GM08714 (cell line): ENCODE data around the gene ATP10B.

Experiments used
- H3K4me3 ChIP-seq: fragments of 200-500 bp; sonication (Bioruptor generic); 2 replicates; pipeline ENCODE4 v1.5.1; 2014; ENCODE audit warnings: mild to moderate bottlenecking, low read length, inconsistent platforms
- ZNF274 ChIP-seq: IDR thresholded peaks from 2 replicates; pipeline ENCODE4 v1.6.1; 2012; ENCODE audit warnings: mild to moderate bottlenecking, low read depth, low read length

ATP10B gene

DNA sequence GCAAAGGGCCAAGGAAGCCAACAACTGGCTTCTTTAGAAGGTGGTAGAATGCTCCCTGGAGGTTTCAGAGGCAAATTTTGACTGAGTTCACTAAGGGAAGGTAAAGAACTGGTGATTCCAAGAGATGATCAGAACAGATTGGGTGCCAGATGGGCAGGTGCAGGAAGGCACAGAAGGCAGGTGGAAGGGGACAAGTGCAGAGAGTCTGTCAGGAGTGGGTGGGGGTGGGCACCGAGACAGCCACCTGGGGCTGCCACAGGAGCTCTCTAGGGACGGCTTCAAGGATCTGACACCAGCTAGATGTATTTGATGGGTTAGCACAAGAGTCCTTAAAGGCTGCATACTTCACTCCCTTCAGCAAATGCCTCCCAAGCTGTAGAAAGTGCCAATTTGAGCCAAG lies 223.0 kb downstream of the ATP10B start:
- H3K4me3 ChIP-seq = no peak overlapping the region
- TF ChIP-seq ZNF274 = no peak

DNA sequence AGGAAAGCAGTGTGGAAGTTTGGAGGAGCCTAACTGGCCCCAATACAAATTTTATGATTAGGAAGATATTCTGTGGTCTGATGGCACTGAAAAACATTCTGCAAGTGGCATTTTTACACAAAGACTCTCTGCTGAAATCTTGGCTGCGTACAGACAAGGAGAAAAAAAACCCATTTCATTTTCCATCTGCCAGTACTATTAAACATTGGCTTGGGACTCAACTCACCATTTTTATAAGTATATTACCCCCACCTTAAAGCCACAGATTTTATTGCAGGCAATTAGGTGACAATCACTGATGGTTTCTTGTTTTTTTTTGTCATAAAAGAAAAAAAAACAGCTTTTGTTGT lies 223.4 kb downstream of the ATP10B start:
- no peak overlapping the region for H3K4me3 ChIP-seq
- TF ChIP-seq ZNF274 = no peak

DNA sequence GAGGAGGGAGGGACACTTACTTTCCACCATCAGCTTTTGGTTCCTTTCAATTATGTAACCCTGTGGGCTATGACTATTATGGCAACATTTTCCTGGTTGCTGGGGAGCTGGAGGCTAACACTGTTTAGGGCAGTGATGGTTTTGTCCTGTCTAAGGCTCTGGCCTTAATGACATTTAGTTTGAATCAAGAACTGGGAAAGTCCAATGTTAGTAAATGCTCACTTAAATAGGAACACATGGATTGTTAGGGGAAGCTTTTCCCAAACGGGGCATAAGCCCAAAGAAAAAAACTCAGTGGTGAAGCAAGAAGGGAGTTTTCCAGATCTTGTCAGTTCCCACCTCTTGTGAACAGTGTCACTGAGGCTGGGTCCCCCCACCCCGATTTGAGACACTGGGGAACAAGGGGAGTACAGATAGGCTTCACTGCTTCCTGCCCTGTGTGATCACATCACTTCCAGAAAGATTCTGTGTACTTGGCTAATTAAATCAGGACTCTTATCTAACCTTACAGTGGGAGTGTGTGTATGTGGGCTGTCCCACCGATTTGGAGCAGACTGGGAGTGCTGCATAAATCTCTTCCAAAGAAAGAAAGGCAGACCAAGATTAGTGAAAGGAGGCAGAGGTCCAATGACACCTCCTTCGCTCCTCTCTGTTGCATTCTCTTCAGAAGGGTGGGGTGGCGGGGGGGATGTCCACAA lies 223.9 kb downstream of the ATP10B start:
- TF ChIP-seq ZNF274 = no peak

DNA sequence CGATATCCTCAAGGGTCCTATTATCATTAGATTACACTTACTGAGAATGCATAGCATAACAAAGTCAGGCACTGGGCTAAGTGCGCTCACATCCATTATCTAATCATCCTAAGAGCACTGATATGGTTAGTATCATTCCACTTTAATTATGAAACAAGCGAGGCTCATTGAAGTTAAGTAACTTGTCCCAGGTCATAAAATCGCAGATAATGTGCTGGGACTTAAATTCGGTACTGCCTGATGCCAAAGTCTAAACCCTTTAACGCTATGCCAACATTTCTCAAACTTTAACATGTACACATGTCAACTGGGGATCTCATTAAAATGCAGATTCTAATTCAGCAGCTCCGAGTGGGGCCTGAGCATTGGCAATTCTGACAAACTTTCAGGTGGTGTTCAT lies 225.7 kb downstream of the ATP10B start:
- no peak overlapping the region for H3K4me3 ChIP-seq

More for the DNA sequence above, 223.9 kb downstream of the ATP10B start:
- no peak overlapping the region for H3K4me3 ChIP-seq

DNA sequence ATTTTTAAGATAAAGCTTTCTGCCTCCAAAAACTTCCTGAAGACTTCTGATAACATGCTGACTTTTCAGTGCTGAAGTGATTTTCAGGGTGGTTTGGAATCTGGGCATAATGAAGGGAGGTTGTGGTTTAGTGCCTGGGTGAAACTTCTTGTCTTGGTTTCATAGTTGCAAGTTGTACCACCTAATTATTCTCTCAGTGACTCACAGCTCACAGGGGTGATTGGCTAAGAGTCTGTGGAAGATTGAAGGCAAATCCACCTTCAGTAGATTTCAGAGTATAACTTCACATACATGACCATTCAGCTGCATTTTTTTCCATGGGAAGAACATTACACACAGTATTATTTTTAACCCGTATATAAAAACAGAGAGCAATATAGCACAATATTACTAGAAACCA lies 230.5 kb downstream of the ATP10B start:
- TF ChIP-seq ZNF274 = no peak
- H3K4me3 ChIP-seq = no peak overlapping the region

More for the DNA sequence above, 225.7 kb downstream of the ATP10B start:
- TF ChIP-seq ZNF274 = no peak

DNA sequence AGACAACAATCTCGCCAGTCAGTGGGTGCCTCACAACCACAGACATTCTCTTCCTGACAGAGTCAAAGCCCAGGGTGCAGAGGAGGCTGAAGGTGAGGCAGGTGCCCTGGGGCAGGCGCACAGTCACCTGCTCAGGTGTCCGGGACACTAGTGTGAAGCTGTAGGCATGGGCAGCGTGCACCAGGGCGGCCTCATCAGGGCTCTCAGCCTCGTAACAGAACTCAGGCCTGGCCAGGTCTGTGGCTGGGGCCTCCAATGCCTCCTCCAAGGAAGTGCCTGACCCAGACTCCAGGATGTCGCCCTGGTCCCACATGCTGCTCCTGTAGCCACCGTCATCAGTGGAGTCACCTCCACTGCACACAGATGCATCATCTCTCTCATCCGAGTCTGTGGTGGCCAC lies 231.6 kb downstream of the ATP10B start:
- H3K4me3 ChIP-seq = no peak overlapping the region
- no peak for TF ChIP-seq ZNF274

DNA sequence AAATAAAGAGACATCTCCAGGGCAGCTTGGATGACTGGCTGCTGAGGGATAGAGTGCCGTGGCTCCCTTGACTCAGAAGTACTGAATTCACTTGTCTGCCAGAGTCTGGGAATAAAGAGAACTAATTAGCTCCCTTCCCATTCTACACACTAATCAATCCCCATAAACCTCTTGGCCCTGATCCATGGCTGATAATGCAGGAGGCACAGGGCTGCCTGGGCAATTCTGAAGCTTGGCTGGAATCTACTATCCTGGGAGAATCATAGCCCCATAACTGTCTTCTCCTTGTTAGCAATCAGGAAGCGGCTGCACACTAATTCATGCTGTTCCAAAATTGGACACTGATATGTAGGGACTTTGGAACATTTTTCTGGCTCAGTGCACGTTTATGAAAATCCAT lies 232.6 kb downstream of the ATP10B start:
- TF ChIP-seq ZNF274 = no peak
- H3K4me3 ChIP-seq = no peak overlapping the region

DNA sequence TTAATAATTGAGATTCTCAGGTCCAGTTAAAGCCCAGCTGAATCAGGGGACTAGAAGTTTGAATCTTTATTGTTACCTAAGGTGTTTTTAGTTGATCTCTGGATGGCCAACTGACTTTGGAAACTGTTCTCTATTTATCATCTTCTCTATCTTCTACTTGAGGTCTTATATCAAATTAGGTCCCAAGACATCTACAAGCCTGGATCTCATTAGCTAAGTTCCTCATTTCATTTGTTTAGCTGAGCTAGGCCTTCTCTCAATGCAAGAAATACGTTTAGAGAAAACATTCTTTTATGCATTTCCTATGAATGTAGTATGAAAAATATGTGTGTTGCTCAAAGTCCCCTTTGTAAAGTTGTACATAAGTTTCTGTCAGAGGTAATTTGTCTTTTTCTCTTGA lies 233.7 kb downstream of the ATP10B start:
- TF ChIP-seq ZNF274 = no peak
- H3K4me3 ChIP-seq = no peak overlapping the region

DNA sequence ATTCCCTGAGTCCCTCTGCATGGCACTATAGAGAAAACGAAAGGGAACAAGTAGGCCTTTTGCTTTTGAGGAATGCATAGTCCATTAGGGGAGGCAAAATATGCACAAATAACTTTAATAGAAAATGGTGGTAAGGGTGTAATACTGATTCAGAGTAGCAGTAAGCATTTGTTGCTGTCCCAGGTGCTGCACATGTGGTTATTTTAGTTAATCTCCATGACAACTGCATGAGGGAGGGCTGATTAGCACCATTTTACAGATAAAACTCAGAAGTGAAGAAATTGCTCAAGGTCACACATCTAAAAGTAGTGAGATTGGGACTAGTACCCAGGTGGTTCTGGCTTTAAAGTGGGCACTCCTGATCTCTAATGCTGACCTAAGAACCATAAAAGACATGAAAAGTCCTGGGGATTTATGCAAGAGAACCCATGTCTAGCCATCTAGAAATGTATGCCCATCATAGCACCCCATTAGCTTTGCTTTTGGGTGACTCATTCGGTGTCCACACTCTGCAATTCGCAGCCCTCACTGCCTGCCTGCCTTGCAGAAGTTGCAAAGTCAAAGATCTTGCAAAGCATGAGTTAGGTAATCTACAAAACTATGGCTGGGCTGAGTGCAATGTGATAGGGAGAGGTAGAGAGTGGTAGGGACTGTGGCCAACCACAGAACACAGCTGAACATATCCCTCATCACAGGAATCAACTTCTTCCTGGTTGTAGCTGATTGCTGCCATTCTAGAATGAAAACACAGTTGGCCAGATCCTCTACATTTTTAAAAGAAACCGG lies 235.1 kb downstream of the ATP10B start:
- TF ChIP-seq ZNF274 = no peak
- H3K4me3 ChIP-seq = no peak overlapping the region

DNA sequence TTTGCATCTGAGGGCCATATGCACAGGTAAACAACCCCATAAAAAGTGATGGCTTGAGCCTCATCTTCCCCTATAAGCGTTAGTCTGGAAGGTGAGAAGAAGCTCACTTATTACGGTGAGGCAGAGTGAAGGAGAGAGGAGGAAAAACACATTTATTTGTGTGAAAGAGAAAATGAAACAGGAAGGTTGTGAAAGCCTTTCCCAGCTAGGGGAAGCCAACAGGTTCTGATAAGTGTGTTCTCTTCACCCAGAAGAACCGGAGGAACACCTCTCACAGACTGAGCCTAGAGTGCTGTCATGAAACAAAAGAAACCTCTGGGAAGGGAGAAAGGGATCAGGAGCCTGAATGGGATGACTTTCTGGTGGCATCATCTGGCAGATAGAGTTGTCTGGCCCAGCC lies 237.9 kb downstream of the ATP10B start:
- no peak for TF ChIP-seq ZNF274

DNA sequence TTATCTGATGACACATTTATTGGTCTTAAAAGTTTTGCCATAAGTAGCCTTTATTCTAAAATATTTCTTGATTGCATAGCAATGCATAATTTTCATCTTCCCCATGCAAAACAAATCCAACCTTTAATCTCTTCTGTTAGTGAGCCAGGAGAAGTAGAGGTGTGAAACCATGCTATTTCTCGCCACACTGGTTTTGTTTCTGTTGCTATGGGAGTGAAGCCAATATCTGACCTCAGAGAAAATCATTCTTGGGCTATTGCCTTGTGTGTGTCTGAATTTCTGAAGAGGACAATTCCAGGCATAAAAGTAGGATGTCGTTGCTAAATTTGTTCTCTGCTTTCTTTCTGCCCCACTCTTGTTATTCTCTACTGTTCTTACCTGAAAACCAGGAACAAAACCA lies 246.7 kb downstream of the ATP10B start:
- TF ChIP-seq ZNF274 = no peak
- H3K4me3 ChIP-seq = no peak overlapping the region

More for the DNA sequence above, 237.9 kb downstream of the ATP10B start:
- H3K4me3 ChIP-seq = no peak overlapping the region

DNA sequence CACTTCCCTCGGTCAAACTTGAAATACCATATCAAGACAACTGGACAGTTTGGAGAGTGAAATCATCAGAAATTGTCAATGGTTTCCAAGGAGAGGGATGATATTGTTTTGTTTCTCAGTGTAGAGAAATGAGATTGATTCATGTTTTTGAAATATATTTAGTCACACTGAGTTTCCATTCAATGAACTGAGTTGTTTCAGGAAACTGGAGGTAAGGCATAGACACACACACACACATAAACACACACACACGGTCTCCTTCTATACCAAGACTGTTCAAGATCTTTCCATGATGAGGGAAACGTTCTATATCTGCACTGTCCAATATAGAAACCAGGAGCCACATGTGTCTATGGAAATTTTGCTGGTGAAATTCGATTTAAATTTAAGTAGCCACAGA lies 247.5 kb downstream of the ATP10B start:
- TF ChIP-seq ZNF274 = no peak
- H3K4me3 ChIP-seq = no peak overlapping the region

DNA sequence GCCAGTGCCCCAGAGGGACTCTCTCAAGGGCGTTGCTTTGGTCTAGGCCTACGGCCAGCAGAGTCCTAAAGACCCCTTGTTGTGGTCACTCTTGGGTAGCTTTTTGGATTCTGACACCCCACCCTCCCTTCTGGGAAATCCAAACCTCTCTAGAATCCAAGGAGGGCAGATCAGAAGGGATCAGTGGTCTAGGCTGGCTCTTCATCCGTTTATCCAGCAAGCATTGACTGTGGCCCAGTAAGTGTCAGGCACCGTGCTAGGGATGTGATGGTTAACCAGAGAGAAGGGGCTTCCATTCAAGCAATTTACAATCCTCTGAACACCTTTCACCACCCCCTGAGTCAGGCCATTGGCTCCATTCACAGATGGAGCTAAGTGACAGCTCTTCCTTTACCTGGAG lies 249.3 kb downstream of the ATP10B start:
- no peak overlapping the region for H3K4me3 ChIP-seq
- no peak for TF ChIP-seq ZNF274

DNA sequence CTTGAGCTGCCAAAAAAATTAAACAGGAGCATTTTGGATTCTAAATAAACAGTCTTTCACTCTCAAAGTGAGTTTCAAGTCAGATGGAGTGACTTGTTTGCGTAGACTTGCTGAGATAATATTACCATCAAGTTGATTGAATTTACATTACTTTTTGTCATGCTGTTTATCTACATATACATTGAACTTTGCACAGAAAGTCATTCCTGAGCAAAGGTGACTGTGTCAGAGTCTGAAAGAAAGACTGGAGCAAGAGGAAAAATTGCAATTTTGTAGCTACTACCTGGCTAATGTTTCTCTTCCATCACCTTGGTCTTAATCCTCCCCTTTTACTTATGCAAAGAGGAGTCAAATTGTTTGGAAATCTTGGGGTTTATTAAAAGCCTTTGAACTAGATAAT lies 251.0 kb downstream of the ATP10B start:
- TF ChIP-seq ZNF274 = no peak
- no peak overlapping the region for H3K4me3 ChIP-seq

DNA sequence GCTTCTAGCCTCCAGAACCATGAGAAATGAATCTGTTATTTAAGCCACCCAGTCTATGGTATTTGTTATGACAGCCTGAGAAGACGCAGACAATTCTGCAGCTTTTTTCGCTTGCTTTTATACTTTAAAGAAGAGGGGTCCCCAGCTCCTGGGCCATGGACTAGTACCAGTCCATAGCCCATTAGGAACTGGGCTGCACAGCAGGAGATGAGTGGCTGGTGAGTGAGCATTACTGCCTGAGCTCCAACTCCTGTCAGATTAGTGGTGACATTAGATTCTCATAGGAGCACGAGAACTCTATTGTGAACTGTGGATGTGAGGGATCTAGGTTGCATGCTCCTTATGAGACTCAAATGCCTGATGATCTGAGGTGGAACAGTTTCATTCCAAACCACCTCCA lies 278.7 kb downstream of the ATP10B start:
- TF ChIP-seq ZNF274 = no peak
- H3K4me3 ChIP-seq = no peak overlapping the region
